GM19035 (cell line): ENCODE results near the gene LNPEP.
"Not testable (repeated sequence)": the region's sequence is repeated elsewhere in the genome, so short reads cannot be mapped to it uniquely, and the experiment has no call there.

Experiments used
- ATAC-seq: cut with Tn5 transposase; IDR thresholded peaks from one replicate; pipeline ENCODE4 v1.9.1; 2021; ENCODE audit not compliant: unreplicated experiment

Gene LNPEP

GRCh38 chr5:97046270-97046982 is 110.5 kb downstream of the LNPEP start:
- ATAC-seq, result no peak

- ATAC-seq, result no peak
Observed at GRCh38 chr5:97047076-97047475, 111.2 kb downstream of the LNPEP start.

GRCh38 chr5:97049175-97049574 is 113.3 kb downstream of the LNPEP start:
- ATAC-seq, result no peak

- ATAC-seq, result no peak
Observed at GRCh38 chr5:97056263-97056662, 120.4 kb downstream of the LNPEP start.

- ATAC-seq, result no peak
Observed at GRCh38 chr5:97062046-97062445, 126.2 kb downstream of the LNPEP start.

- ATAC-seq, result no peak
Observed at GRCh38 chr5:97063251-97063650, 127.4 kb downstream of the LNPEP start.

GRCh38 chr5:97065475-97065874 is 129.6 kb downstream of the LNPEP start:
- no peak for ATAC-seq

- no peak for ATAC-seq
Observed at GRCh38 chr5:97067296-97067850, 131.5 kb downstream of the LNPEP start.

GRCh38 chr5:97070234-97070633 is 134.4 kb downstream of the LNPEP start:
- ATAC-seq, result no peak

GRCh38 chr5:97071101-97071500 is 135.2 kb downstream of the LNPEP start:
- ATAC-seq, result no peak

- ATAC-seq, result no peak
Observed at GRCh38 chr5:97071993-97072392, 136.1 kb downstream of the LNPEP start.

- no peak for ATAC-seq
Observed at GRCh38 chr5:97072696-97073095, 136.8 kb downstream of the LNPEP start.

GRCh38 chr5:97073420-97073819 is 137.5 kb downstream of the LNPEP start:
- no peak for ATAC-seq

- no peak for ATAC-seq
Observed at GRCh38 chr5:97074859-97075489, 139.1 kb downstream of the LNPEP start.

GRCh38 chr5:97075649-97076048 is 139.8 kb downstream of the LNPEP start:
- ATAC-seq, result no peak

- ATAC-seq, result no peak
Observed at GRCh38 chr5:97076098-97076497, 140.2 kb downstream of the LNPEP start.

GRCh38 chr5:97077246-97077645 is 141.4 kb downstream of the LNPEP start:
- ATAC-seq, result no peak

GRCh38 chr5:97078958-97079743 is 143.3 kb downstream of the LNPEP start:
- ATAC-seq, result no peak

GRCh38 chr5:97084782-97085458 is 149.0 kb downstream of the LNPEP start:
- not testable (repeated sequence) for ATAC-seq

GRCh38 chr5:97085459-97086181 is 149.7 kb downstream of the LNPEP start:
- ATAC-seq, result no peak
